GM12878 (cell line): ENCODE data around the gene DAD1. TPM values are rescaled to one million over a fixed set of nuclear protein-coding genes. Genes with fewer than 3 reads are reported as not detected.

Source experiments
- ATAC-seq: fragments of 200-7000 bp; cut with Tn5 transposase; 3 replicates; pipeline ENCODE4 v1.9.1; 2020; ENCODE audit warnings: mild to moderate bottlenecking, moderate library complexity
- BruUV-seq: library from RNA; stranded (reverse); fragments of 400-500 nt; replicated peaks from 2 replicates; lab custom pipeline; 2021; lab: Mats Ljungman, UMichigan
- CTCF ChIA-PET: fragments of 300-600 bp; sonication (Branson Sonifier 250); formaldehyde crosslinking; extraction: SDS; loops from one replicate; lab custom pipeline; 2021; ENCODE audit warnings: inconsistent platforms; lab: Yijun Ruan, JAX
- POLR2A ChIA-PET: fragments of 350-600 bp; formaldehyde crosslinking; extraction: SDS; loops from one replicate; lab custom pipeline; 2021; ENCODE audit warnings: inconsistent platforms; lab: Charles Lee
- RAD21 ChIA-PET: fragments of 300-600 bp; sonication (Branson Sonifier 250); formaldehyde crosslinking; loops from one replicate; lab custom pipeline; 2023; ENCODE audit warnings: antibody characterized with exemption; ENCODE audit not compliant: unreplicated experiment; lab: Charles Lee
- SMC1A ChIA-PET: fragments of 300-600 bp; sonication (Branson Sonifier 250); formaldehyde crosslinking; loops from one replicate; lab custom pipeline; 2023; ENCODE audit not compliant: unreplicated experiment, uncharacterized antibody; lab: Charles Lee
- DNase-seq: peaks from one replicate; pipeline ENCODE4 v3.0.0-alpha.2; 2011; ENCODE audit warnings: low read depth, low spot score
- FAIRE-seq: peaks from 3 replicates; lab custom pipeline; 2011; peaks lifted over from hg19 to GRCh38; lab: Jason Lieb, UNC
- H2AFZ ChIP-seq: 2 replicates; pipeline ENCODE4 v1.6.0; 2011; ENCODE audit warnings: low read depth, low read length, control low read depth; ENCODE audit not compliant: control insufficient read depth
- H3K27ac ChIP-seq: 2 replicates; pipeline ENCODE4 v1.5.1; 2011; ENCODE audit warnings: control low read depth; ENCODE audit not compliant: control insufficient read depth, insufficient read depth
- H3K27me3 ChIP-seq, 2 experiments: replicated peaks in 1 of 2; 2 replicates each; pipeline versions ENCODE4 v1.6.0 to v1.6.1; 2011; ENCODE audit warnings: low read length in 1 of 2; ENCODE audit not compliant: control insufficient read depth in 2 of 2, insufficient read depth in 2 of 2
- H3K36me3 ChIP-seq, 2 experiments: 2 replicates each; pipeline ENCODE4 v1.5.1; 2011; ENCODE audit warnings: low read length in 1 of 2; ENCODE audit not compliant: control insufficient read depth in 2 of 2, insufficient read depth in 2 of 2
- H3K4me1 ChIP-seq: 2 replicates; pipeline ENCODE4 v1.6.1; 2011; ENCODE audit warnings: mild to moderate bottlenecking, low read length, moderate library complexity, mixed read lengths; ENCODE audit not compliant: control insufficient read depth, insufficient read depth
- H3K4me2 ChIP-seq: 2 replicates; pipeline ENCODE4 v1.6.0; 2011; ENCODE audit warnings: control low read depth; ENCODE audit not compliant: control insufficient read depth, insufficient read depth
- H3K4me3 ChIP-seq: fragments of 200-600 bp; sonication (generic); 2 replicates; pipeline ENCODE4 v1.5.1; 2016
- H3K79me2 ChIP-seq: 2 replicates; pipeline ENCODE4 v1.6.0; 2011; ENCODE audit warnings: low read length; ENCODE audit not compliant: control insufficient read depth, insufficient read depth
- H3K9ac ChIP-seq: 2 replicates; pipeline ENCODE4 v1.8.0; 2011; ENCODE audit warnings: low read length, control low read depth, mixed read lengths; ENCODE audit not compliant: control insufficient read depth, insufficient read depth
- H3K9me3 ChIP-seq: replicated peaks from 3 replicates; pipeline ENCODE4 v1.5.1; 2011; ENCODE audit warnings: mild to moderate bottlenecking, low read length; ENCODE audit not compliant: control insufficient read depth, insufficient read depth
- H4K20me1 ChIP-seq: 2 replicates; pipeline ENCODE4 v1.6.0; 2011; ENCODE audit not compliant: control insufficient read depth, insufficient read depth
- BMI1 ChIP-seq: fragments of 450-650 bp; IDR thresholded peaks from 2 replicates; pipeline ENCODE4 v1.6.1; 2016; ENCODE audit warnings: mild to moderate bottlenecking, moderate library complexity, borderline replicate concordance
- CBFB ChIP-seq: IDR thresholded peaks from 2 replicates; pipeline ENCODE4 v1.6.1; 2016; ENCODE audit warnings: antibody characterized with exemption, low read depth
- CEBPZ ChIP-seq: fragments of 150-350 bp; IDR thresholded peaks from 2 replicates; pipeline ENCODE4 v1.6.1; 2016; ENCODE audit warnings: low read depth, low read length
- NFYB ChIP-seq: IDR thresholded peaks from 2 replicates; pipeline ENCODE4 v1.6.1; 2011; ENCODE audit warnings: low read depth, mild to moderate bottlenecking, low read length, improper control_type of control experiment, moderate library complexity; ENCODE audit not compliant: insufficient read depth
- POLR2AphosphoS5 ChIP-seq: IDR thresholded peaks from 2 replicates; pipeline ENCODE4 v1.6.1; 2011; ENCODE audit warnings: mild to moderate bottlenecking, low read length, inconsistent platforms
- PRDM15 ChIP-seq: fragments of 450-650 bp; formaldehyde crosslinking; IDR thresholded peaks from 2 replicates; pipeline ENCODE4 v1.4.0; 2020; ENCODE audit warnings: mild to moderate bottlenecking, moderate library complexity
- SREBF1 ChIP-seq: IDR thresholded peaks from 2 replicates; pipeline ENCODE4 v1.6.1; 2012; ENCODE audit warnings: mild to moderate bottlenecking, low read length
- ZBTB40 ChIP-seq: fragments of 450-650 bp; IDR thresholded peaks from 2 replicates; pipeline ENCODE4 v1.6.1; 2016; ENCODE audit warnings: mild to moderate bottlenecking, moderate library complexity, borderline replicate concordance
- ZNF384 ChIP-seq: IDR thresholded peaks from 2 replicates; pipeline ENCODE4 v1.6.1; 2012; ENCODE audit warnings: low read depth, mild to moderate bottlenecking, low read length, improper control_type of control experiment, borderline replicate concordance
- ZNF622 ChIP-seq: fragments of 450-650 bp; IDR thresholded peaks from 2 replicates; pipeline ENCODE4 v1.6.1; 2017; ENCODE audit warnings: mild to moderate bottlenecking, inconsistent platforms
- WGBS: methylation state at CpG from one replicate; pipeline ENCODE4 v1.1.6; 2016; ENCODE audit warnings: low lambda C conversion rate; ENCODE audit not compliant: insufficient replicate concordance, insufficient coverage; ENCODE audit errors: missing lambda C conversion rate; 5-methylcytosine and 5-hydroxymethylcytosine counted together
- in situ Hi-C: fragments of 300-500 bp; cut with MboI; formaldehyde crosslinking; loops from 9 replicates; pipeline ENCODE4 v1.14.3; 2018; ENCODE audit warnings: mixed read lengths
- intact Hi-C: fragments of 100-400 bp; cut with micrococcal nuclease; formaldehyde crosslinking; loops from one replicate; pipeline ENCODE4 v1.14.2; 2022; ENCODE audit not compliant: unreplicated experiment
- polyA plus RNA-seq, 11 experiments: library from polyadenylated mRNA; depleted of rRNA in 4 of 11; unstranded in 6 of 11; stranded (reverse) in 5 of 11; fragments of >200 nt; fragmentation: Nextera tagmentation in 4 of 11; fragmentation: Illumina TruSeq in 1 of 11; extraction: Ambion mirVana in 4 of 11; extraction: Trizol in 1 of 11; gene quantifications; 1 replicate in 1 of 11; 2 replicates in 10 of 11; pipeline versions ENCODE4 v1.2.1 to v1.2.3, GENCODE V29; 2011 to 2016; ENCODE audit warnings: inconsistent platforms in 2 of 11, missing spikeins in 2 of 11, low read depth in 1 of 11
- total RNA-seq, 4 experiments: library from RNA; depleted of rRNA in 3 of 4; stranded (reverse); fragments of >200 nt in 3 of 4; fragmentation: Illumina TruSeq in 1 of 4; extraction: Trizol in 1 of 4; gene quantifications; 2 replicates each; pipeline versions ENCODE4 v1.2.1 to v1.2.3, GENCODE V29; 2013 to 2021

DAD1 gene
- total and polyA plus RNA-seq, 10 of the 15 experiments (the other 5 are each of a cell fraction or from before 2014, with no cell fraction given), result 161 to 920 (median 319) TPM

GRCh38 chr14:22610931-22611330 is 21.9 kb upstream of the DAD1 start:
- H3K36me3 ChIP-seq, result peaks cover 0 to 11% of the 10 kb centered on the region in 2 experiments; a peak in 2 of 4 replicates
- no peaks in the 10 kb centered on the region for H3K79me2 ChIP-seq
- intact Hi-C loops (no loop called here), in situ Hi-C loops (no loop called here)
- ChIA-PET SMC1A (no interaction called here), CTCF (no interaction called here), RAD21 (no interaction called here), POLR2A (no interaction called here)
- no peak overlapping the region for H3K9ac ChIP-seq
- no peak overlapping the region for H2AFZ ChIP-seq
- 83% methylated on average over 2 of the region's 2 CpGs for WGBS
- H3K27ac ChIP-seq, result no peak overlapping the region
- H3K9me3 ChIP-seq, result no peaks in the 10 kb centered on the region; the same call in 2 of the 3 replicates
- H3K27me3 ChIP-seq, result no peaks in the 10 kb centered on the region
- H3K4me1 ChIP-seq, result peaks cover 5% of the 10 kb centered on the region
- no peak overlapping the region for H3K4me3 ChIP-seq
- BruUV-seq, result no TSS peak
- H4K20me1 ChIP-seq, result no peaks in the 10 kb centered on the region
- no peak for FAIRE-seq
- no peak overlapping the region for H3K4me2 ChIP-seq
- no peak for TF ChIP-seq POLR2AphosphoS5
- TF ChIP-seq ZNF622, result no peak
- TF ChIP-seq SREBF1, result no peak
- no peak for TF ChIP-seq BMI1
- TF ChIP-seq ZNF384, result no peak
- TF ChIP-seq CBFB, result no peak
- TF ChIP-seq ZBTB40, result no peak
- TF ChIP-seq CEBPZ, result no peak
- TF ChIP-seq PRDM15 (CRISPR knock-in tag), result no peak
- TF ChIP-seq NFYB, result no peak
- TF ChIP-seq, all 136 proteins: peak for 0
- no peak for DNase-seq
- ATAC-seq, result no peak
